K562 (cell line): ENCODE results near the gene DDAH1. TPM values are rescaled to one million over a fixed set of nuclear protein-coding genes. Genes with fewer than 3 reads are reported as not detected.

Experiments used
- ATAC-seq: fragments of 200-7000 bp; cut with Tn5 transposase; 3 replicates; pipeline ENCODE4 v1.9.1; 2020; ENCODE audit warnings: moderate library complexity
- BruUV-seq: library from RNA; stranded (reverse); fragments of 400-500 nt; replicated peaks from 2 replicates; lab custom pipeline; 2021; lab: Mats Ljungman, UMichigan
- CTCF ChIA-PET: fragments of 300-600 bp; formaldehyde crosslinking; extraction: SDS; loops from one replicate; lab custom pipeline; 2021; ENCODE audit warnings: low intra/inter-chr PET ratio; lab: Yijun Ruan, JAX
- POLR2A ChIA-PET: fragments of 300-600, 350-650 bp; sonication (Branson Sonifier 250); formaldehyde crosslinking; extraction: SDS; loops from one replicate; lab custom pipeline; 2021; ENCODE audit warnings: antibody characterized with exemption, inconsistent platforms; lab: Yijun Ruan, JAX
- DNase-seq, 4 experiments: peaks; one replicate each; pipeline versions ENCODE4 v3.0.0 to v3.0.0-alpha.2; 2011 to 2018; ENCODE audit warnings: low spot score in 3 of 4, mixed read lengths in 3 of 4; ENCODE audit errors: extremely low read depth in 1 of 4
- FAIRE-seq: peaks from 2 replicates; lab custom pipeline; 2011; peaks lifted over from hg19 to GRCh38; lab: Jason Lieb, UNC
- H2AFZ ChIP-seq: 2 replicates; pipeline ENCODE4 v1.6.0; 2011; ENCODE audit warnings: low read depth, low read length, control low read depth, inconsistent platforms
- H3K27ac ChIP-seq: fragments of 200-600 bp; 3 replicates; pipeline ENCODE4 v1.8.0; 2011; ENCODE audit warnings: low read depth, mild to moderate bottlenecking, control low read depth, inconsistent platforms, low read length, moderate library complexity, mixed read lengths; ENCODE audit errors: extremely low read depth
- H3K27me3 ChIP-seq, 2 experiments: fragments of 300-600 bp in 1 of 2; 2 replicates in 1 of 2; 3 replicates in 1 of 2; pipeline versions ENCODE4 v1.6.0 to v1.8.0; 2011; ENCODE audit warnings: inconsistent platforms in 2 of 2, low read length in 2 of 2, mild to moderate bottlenecking in 1 of 2, mixed read lengths in 1 of 2, moderate library complexity in 1 of 2; ENCODE audit not compliant: control insufficient read depth in 2 of 2, insufficient read depth in 2 of 2
- H3K36me3 ChIP-seq: fragments of 300-600 bp; 3 replicates; pipeline ENCODE4 v1.8.0; 2011; ENCODE audit warnings: mild to moderate bottlenecking, low read length, inconsistent platforms; ENCODE audit not compliant: control insufficient read depth, insufficient read depth
- H3K4me1 ChIP-seq, 2 experiments: fragments of 200-600 bp in 1 of 2; replicated peaks in 1 of 2; 2 replicates in 1 of 2; 3 replicates in 1 of 2; pipeline versions ENCODE4 v1.5.1 to v1.8.0; 2011; ENCODE audit warnings: inconsistent platforms in 2 of 2, low read length in 2 of 2, mild to moderate bottlenecking in 1 of 2, mixed read lengths in 1 of 2, moderate library complexity in 1 of 2; ENCODE audit not compliant: control insufficient read depth in 2 of 2, insufficient read depth in 2 of 2
- H3K4me2 ChIP-seq: 2 replicates; pipeline ENCODE4 v1.6.1; 2011; ENCODE audit warnings: low read length, control low read depth, inconsistent platforms, mixed read lengths; ENCODE audit not compliant: insufficient read depth
- H3K4me3 ChIP-seq: fragments of 200-600 bp; sonication (generic), shearing (Covaris generic); 2 replicates; pipeline ENCODE4 v1.5.1; 2016; ENCODE audit warnings: control low read depth, inconsistent platforms
- H3K79me2 ChIP-seq: fragments of 200-600 bp; 3 replicates; pipeline ENCODE4 v1.8.0; 2011; ENCODE audit warnings: low read length, inconsistent platforms; ENCODE audit not compliant: control insufficient read depth, insufficient read depth
- H3K9ac ChIP-seq, 2 experiments: 2 replicates each; pipeline versions ENCODE4 v1.6.0 to v1.6.1; 2011; ENCODE audit warnings: low read depth in 2 of 2, low read length in 2 of 2, control low read depth in 1 of 2, inconsistent platforms in 1 of 2, mild to moderate bottlenecking in 1 of 2, mixed read lengths in 1 of 2; ENCODE audit not compliant: insufficient read depth in 1 of 2
- H3K9me1 ChIP-seq: one replicate; pipeline ENCODE4 v1.6.0; 2011; ENCODE audit warnings: inconsistent platforms, mild to moderate bottlenecking, low read length, moderate library complexity; ENCODE audit not compliant: control insufficient read depth, insufficient read depth
- H3K9me3 ChIP-seq: replicated peaks from 2 replicates; pipeline ENCODE4 v1.5.1; 2011; ENCODE audit warnings: low read depth, low read length, inconsistent platforms; ENCODE audit not compliant: control insufficient read depth, insufficient read depth
- H4K20me1 ChIP-seq: replicated peaks from 2 replicates; pipeline ENCODE4 v1.6.1; 2011; ENCODE audit warnings: low read length, inconsistent platforms, mixed read lengths; ENCODE audit not compliant: control insufficient read depth, insufficient read depth
- CBFA2T3 ChIP-seq: fragments of 450-650 bp; IDR thresholded peaks from 2 replicates; pipeline ENCODE4 v1.6.1; 2017
- CREM ChIP-seq: IDR thresholded peaks from 2 replicates; pipeline ENCODE4 v1.6.1; 2014; ENCODE audit warnings: antibody characterized with exemption, low read depth
- DIDO1 ChIP-seq: fragments of 450-650 bp; IDR thresholded peaks from 2 replicates; pipeline ENCODE4 v1.6.1; 2016; ENCODE audit warnings: low read depth, missing biosample characterization, missing genetic modification characterization
- ERF ChIP-seq: fragments of 450-650 bp; formaldehyde crosslinking; IDR thresholded peaks from 2 replicates; pipeline ENCODE4 v1.4.0; 2020; ENCODE audit warnings: mild to moderate bottlenecking, mixed read lengths
- FOXJ2 ChIP-seq: fragments of 200-800 bp; sonication (Bioruptor generic); IDR thresholded peaks from 2 replicates; pipeline ENCODE4 v1.6.1; 2016; ENCODE audit warnings: missing genetic modification characterization, missing compliant biosample characterization
- MBD2 ChIP-seq: sonication (generic); IDR thresholded peaks from 2 replicates; pipeline ENCODE4 v1.6.1; 2016; ENCODE audit warnings: low read depth, borderline replicate concordance
- MTA2 ChIP-seq: fragments of 450-650 bp; IDR thresholded peaks from 2 replicates; pipeline ENCODE4 v1.6.1; 2016; ENCODE audit warnings: low read depth
- MXI1 ChIP-seq: IDR thresholded peaks from 2 replicates; pipeline ENCODE4 v1.6.1; 2011; ENCODE audit warnings: low read depth, mild to moderate bottlenecking, improper control_type of control experiment, low read length
- NUFIP1 ChIP-seq: fragments of 450-650 bp; IDR thresholded peaks from 2 replicates; pipeline ENCODE4 v1.6.1; 2018; ENCODE audit not compliant: partially characterized antibody
- PRPF4 ChIP-seq: fragments of 200-400 bp; formaldehyde crosslinking; IDR thresholded peaks from one replicate; pipeline ENCODE4 v1.6.1; 2017; ENCODE audit warnings: low read length, low read depth, mild to moderate bottlenecking; ENCODE audit not compliant: insufficient read depth, poor library complexity, severe bottlenecking
- TARDBP ChIP-seq: fragments of 450-650 bp; IDR thresholded peaks from 2 replicates; pipeline ENCODE4 v1.6.1; 2016
- ZNF274 ChIP-seq: IDR thresholded peaks from 2 replicates; pipeline ENCODE4 v1.6.1; 2011; ENCODE audit warnings: low read depth, mild to moderate bottlenecking, low read length, moderate library complexity, borderline replicate concordance
- ZZZ3 ChIP-seq: fragments of 450-650 bp; IDR thresholded peaks from 2 replicates; pipeline ENCODE4 v1.6.1; 2016; ENCODE audit warnings: antibody characterized with exemption, mild to moderate bottlenecking, moderate library complexity
- WGBS: fragments of 100-300 bp; shearing (Covaris generic); methylation state at CpG from one replicate; pipeline ENCODE4 v1.1.6; 2016; ENCODE audit warnings: low coverage, mixed read lengths; ENCODE audit not compliant: insufficient coverage; ENCODE audit errors: missing lambda C conversion rate; 5-methylcytosine and 5-hydroxymethylcytosine counted together
- in situ Hi-C: fragments of 300-500 bp; cut with MboI; formaldehyde crosslinking; loops from 4 replicates; pipeline ENCODE4 v1.15.0; 2018; ENCODE audit warnings: inconsistent platforms, mixed read lengths
- intact Hi-C: fragments of 100-400 bp; cut with micrococcal nuclease; formaldehyde crosslinking; loops from 2 replicates; pipeline ENCODE4 v1.14.2; 2022
- polyA plus RNA-seq, 8 experiments: library from polyadenylated mRNA; depleted of rRNA in 4 of 8; stranded (reverse) in 5 of 8; unstranded in 3 of 8; fragments of >200 nt; fragmentation: Nextera tagmentation in 2 of 8; fragmentation: Illumina TruSeq in 1 of 8; extraction: Ambion mirVana in 2 of 8; extraction: Trizol in 1 of 8; gene quantifications; 2 replicates each; pipeline versions ENCODE4 v1.2.1 to v1.2.3, GENCODE V29; 2011 to 2014; ENCODE audit warnings: inconsistent platforms in 1 of 8, missing spikeins in 1 of 8
- total RNA-seq, 7 experiments: library from RNA; depleted of rRNA in 6 of 7; stranded (reverse); fragments of >200 nt in 6 of 7; fragmentation: Illumina TruSeq in 2 of 7; extraction: Trizol in 2 of 7; gene quantifications; 2 replicates each; pipeline versions ENCODE4 v1.2.1 to v1.2.3, GENCODE V29; 2011 to 2021; ENCODE audit warnings: low replicate concordance in 1 of 7
- TF ChIP-seq, protein P1 (sequence below), 2 experiments: fragments of 450-650 bp in 1 of 2; IDR thresholded peaks; 2 replicates each; pipeline ENCODE4 v1.6.1; 2011 to 2017; ENCODE audit warnings: low read depth in 2 of 2, antibody characterized with exemption in 1 of 2, borderline replicate concordance in 1 of 2, low read length in 1 of 2, mild to moderate bottlenecking in 1 of 2, mixed read lengths in 1 of 2; ENCODE audit not compliant: control insufficient read depth in 1 of 2
- TF ChIP-seq, protein P2 (sequence below): fragments of 450-650 bp; conservative IDR thresholded peaks from 2 replicates; pipeline ENCODE4 v1.6.1; 2016; ENCODE audit warnings: missing genetic modification characterization, low read depth, mild to moderate bottlenecking, missing compliant biosample characterization, moderate library complexity

The DDAH1 gene
- total and polyA plus RNA-seq, 9 of the 15 experiments (the other 6 are each of a cell fraction or from before 2014, with no cell fraction given) = 0.04 to 0.24 (median 0.10) TPM

DNA sequence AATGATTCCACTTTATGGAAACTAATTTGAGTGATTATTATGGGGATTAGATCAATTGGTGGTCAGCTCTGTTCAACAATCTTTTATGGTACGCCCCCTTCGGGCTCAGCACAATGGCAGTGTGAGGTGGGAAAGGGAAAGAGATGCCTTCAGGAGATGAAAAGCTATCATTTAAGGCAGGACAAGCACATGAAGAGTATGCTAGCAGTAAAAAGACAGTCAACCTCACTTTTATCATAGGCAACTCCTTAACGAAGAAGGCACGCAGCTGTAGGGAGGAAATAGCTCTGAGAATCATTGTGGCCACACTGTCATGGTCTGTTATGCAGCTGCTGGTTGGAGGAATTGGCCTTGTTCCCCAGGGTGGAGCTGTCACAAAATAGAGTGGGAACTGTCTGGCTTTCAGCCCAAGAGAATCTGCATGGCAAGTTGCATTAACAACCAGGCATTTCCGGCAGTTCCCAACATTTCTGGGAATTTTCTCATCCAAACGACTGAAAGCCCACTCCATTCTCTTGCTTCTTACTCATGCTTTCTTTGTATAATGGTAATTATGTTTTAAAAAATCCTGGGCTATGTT lies 134.2 kb downstream of the DDAH1 start (continued):
- no peak for TF ChIP-seq PRPF4

DNA sequence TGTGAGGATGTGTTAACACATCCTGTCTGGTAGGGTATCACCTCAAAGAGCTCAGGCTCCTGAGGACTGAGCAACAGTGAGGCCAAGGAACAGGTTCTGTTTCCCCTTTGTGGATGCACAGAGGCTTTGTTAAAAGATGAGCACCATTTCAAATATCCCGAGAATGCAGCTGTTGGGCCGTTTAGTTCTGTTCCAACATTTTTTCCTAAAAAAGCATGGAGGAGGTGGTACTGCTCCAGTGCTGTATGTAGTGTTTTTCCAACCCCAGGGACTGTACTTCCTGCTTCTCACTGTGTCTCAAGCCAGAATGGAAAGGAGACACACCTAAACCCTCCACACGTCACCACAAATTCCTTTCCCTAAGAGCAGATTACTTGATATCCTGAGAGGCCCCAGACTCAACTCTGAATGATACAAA lies 134.7 kb downstream of the DDAH1 start:
- WGBS = 0% methylated on average over 3 of the region's 3 CpGs
- H3K27ac ChIP-seq = no peak overlapping the region
- no peaks in the 10 kb centered on the region for H3K9me1 ChIP-seq
- no peak overlapping the region for H3K9ac ChIP-seq
- H3K36me3 ChIP-seq = no peaks in the 10 kb centered on the region
- ChIA-PET CTCF (no interaction called here), POLR2A (no interaction called here)
- no peaks in the 10 kb centered on the region for H3K79me2 ChIP-seq
- no peak overlapping the region for H3K4me2 ChIP-seq
- H4K20me1 ChIP-seq = no peaks in the 10 kb centered on the region
- FAIRE-seq = no peak
- H3K4me3 ChIP-seq = no peak overlapping the region
- no peak for ATAC-seq
- no peak for TF ChIP-seq MXI1
- TF ChIP-seq, protein P1, sequence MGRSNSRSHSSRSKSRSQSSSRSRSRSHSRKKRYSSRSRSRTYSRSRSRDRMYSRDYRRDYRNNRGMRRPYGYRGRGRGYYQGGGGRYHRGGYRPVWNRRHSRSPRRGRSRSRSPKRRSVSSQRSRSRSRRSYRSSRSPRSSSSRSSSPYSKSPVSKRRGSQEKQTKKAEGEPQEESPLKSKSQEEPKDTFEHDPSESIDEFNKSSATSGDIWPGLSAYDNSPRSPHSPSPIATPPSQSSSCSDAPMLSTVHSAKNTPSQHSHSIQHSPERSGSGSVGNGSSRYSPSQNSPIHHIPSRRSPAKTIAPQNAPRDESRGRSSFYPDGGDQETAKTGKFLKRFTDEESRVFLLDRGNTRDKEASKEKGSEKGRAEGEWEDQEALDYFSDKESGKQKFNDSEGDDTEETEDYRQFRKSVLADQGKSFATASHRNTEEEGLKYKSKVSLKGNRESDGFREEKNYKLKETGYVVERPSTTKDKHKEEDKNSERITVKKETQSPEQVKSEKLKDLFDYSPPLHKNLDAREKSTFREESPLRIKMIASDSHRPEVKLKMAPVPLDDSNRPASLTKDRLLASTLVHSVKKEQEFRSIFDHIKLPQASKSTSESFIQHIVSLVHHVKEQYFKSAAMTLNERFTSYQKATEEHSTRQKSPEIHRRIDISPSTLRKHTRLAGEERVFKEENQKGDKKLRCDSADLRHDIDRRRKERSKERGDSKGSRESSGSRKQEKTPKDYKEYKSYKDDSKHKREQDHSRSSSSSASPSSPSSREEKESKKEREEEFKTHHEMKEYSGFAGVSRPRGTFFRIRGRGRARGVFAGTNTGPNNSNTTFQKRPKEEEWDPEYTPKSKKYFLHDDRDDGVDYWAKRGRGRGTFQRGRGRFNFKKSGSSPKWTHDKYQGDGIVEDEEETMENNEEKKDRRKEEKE (IDR thresholded peaks at IDR 0.05; ENCODE audit: borderline replicate concordance in 1 of 2, control insufficient read depth in 1 of 2, low read depth in 2 of 2, low read length in 1 of 2) = no peak
- TF ChIP-seq TARDBP = no peak
- no peak for TF ChIP-seq CBFA2T3
- TF ChIP-seq, protein P2, sequence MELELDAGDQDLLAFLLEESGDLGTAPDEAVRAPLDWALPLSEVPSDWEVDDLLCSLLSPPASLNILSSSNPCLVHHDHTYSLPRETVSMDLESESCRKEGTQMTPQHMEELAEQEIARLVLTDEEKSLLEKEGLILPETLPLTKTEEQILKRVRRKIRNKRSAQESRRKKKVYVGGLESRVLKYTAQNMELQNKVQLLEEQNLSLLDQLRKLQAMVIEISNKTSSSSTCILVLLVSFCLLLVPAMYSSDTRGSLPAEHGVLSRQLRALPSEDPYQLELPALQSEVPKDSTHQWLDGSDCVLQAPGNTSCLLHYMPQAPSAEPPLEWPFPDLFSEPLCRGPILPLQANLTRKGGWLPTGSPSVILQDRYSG = no peak
- no peak for TF ChIP-seq DIDO1 (tag)
- TF ChIP-seq MTA2 = no peak
- TF ChIP-seq MBD2 = no peak
- TF ChIP-seq ZNF274 = no peak
- no peak for TF ChIP-seq NUFIP1
- TF ChIP-seq ZZZ3 = no peak
- no peak for TF ChIP-seq ERF (CRISPR knock-in tag)
- TF ChIP-seq CREM = no peak
- TF ChIP-seq FOXJ2 (tag) = no peak
- H3K9me3 ChIP-seq = no peaks in the 10 kb centered on the region; the same call in 1 of the 2 replicates
- H3K27me3 ChIP-seq = no peaks in the 10 kb centered on the region; a peak in 1 of 5 replicates
- intact Hi-C loops (no loop called here), in situ Hi-C loops (no loop called here)
- no peak overlapping the region for H2AFZ ChIP-seq
- no peaks in the 10 kb centered on the region for H3K4me1 ChIP-seq
- BruUV-seq = no TSS peak
- no peak for DNase-seq
